Kidney (tissue), 14 donors: ENCODE data around the gene PLEKHG4. TPM values are rescaled to one million over a fixed set of nuclear protein-coding genes. Genes with fewer than 3 reads are reported as not detected.

ENCODE experiments used
- DNase-seq, 5 donors: peaks; one replicate each; pipeline ENCODE4 v3.0.0-alpha.2; 2013 to 2020
- FAIRE-seq: peaks from 2 replicates; lab custom pipeline; 2012; peaks lifted over from hg19 to GRCh38; lab: Jason Lieb, UNC
- H3K27ac ChIP-seq, 2 donors: one replicate each; pipeline ENCODE4 v1.7.0; 2013; ENCODE audit warnings: low read depth in 2 of 2, low read length in 2 of 2, inconsistent platforms in 1 of 2
- H3K27me3 ChIP-seq: one replicate; pipeline ENCODE4 v1.7.1; 2013; ENCODE audit warnings: low read length, inconsistent platforms; ENCODE audit not compliant: control insufficient read depth, insufficient read depth
- H3K36me3 ChIP-seq, 3 donors: one replicate each; pipeline versions ENCODE4 v1.7.0 to v1.7.1; 2013; ENCODE audit warnings: low read length in 3 of 3, control low read depth in 1 of 3, inconsistent platforms in 1 of 3; ENCODE audit not compliant: insufficient read depth in 3 of 3, control insufficient read depth in 2 of 3
- H3K4me1 ChIP-seq, 3 donors: one replicate each; pipeline versions ENCODE4 v1.7.0 to v1.7.1; 2013; ENCODE audit warnings: low read length in 3 of 3, inconsistent platforms in 1 of 3, low read depth in 1 of 3; ENCODE audit not compliant: control insufficient read depth in 2 of 3, insufficient read depth in 2 of 3
- H3K4me3 ChIP-seq, 3 donors: one replicate each; pipeline versions ENCODE4 v1.7.0 to v1.8.1; 2013; ENCODE audit warnings: low read length in 3 of 3, control low read depth in 1 of 3, inconsistent platforms in 1 of 3
- H3K9ac ChIP-seq, 3 donors: one replicate each; pipeline versions ENCODE4 v1.7.0 to v1.7.1; 2013; ENCODE audit warnings: low read length in 3 of 3, control low read depth in 1 of 3, inconsistent platforms in 1 of 3
- H3K9me3 ChIP-seq, 3 donors: one replicate each; pipeline versions ENCODE4 v1.7.0 to v1.7.1; 2013; ENCODE audit warnings: low read length in 3 of 3, control low read depth in 1 of 3, inconsistent platforms in 1 of 3; ENCODE audit not compliant: control insufficient read depth in 2 of 3, insufficient read depth in 1 of 3
- intact Hi-C: fragments of 100-400 bp; cut with DNase I; formaldehyde crosslinking; loops from one replicate; pipeline ENCODE4 v1.11.1; 2022
- polyA plus RNA-seq: library from polyadenylated mRNA; stranded (reverse); fragments of 350-450 nt; fragmentation: Illumina TruSeq; extraction: RNeasy Lipid Tissue Mini Kit (QIAGEN cat#74804); gene quantifications from one replicate; pipeline ENCODE4 v1.2.3, GENCODE V29; 2014; ENCODE audit warnings: low read depth, low replicate concordance; ENCODE audit not compliant: insufficient read depth
- total RNA-seq: library from RNA; stranded (reverse); fragmentation: NEBNext Ultra II Directional; extraction: Animal tissue kit (Norgen Biotek cat#: 25700); gene quantifications from one replicate; pipeline ENCODE4 v1.2.1, GENCODE V29; 2021
- TF ChIP-seq, protein P1 (sequence below): IDR thresholded peaks from 3 replicates; pipeline ENCODE4 v1.5.1; 2012; ENCODE audit warnings: mild to moderate bottlenecking, moderate library complexity, borderline replicate concordance; ENCODE audit not compliant: insufficient read depth; ENCODE audit errors: extremely low read depth
- donor health status: control.
- donor health status: control.
- donor health status: control.
- donor health status: control.
- donor health status: control.
- donor health status: DM: yes; HTN: yes; CAD: no.
- donor health status: Normal renal cell carcinoma (clear cell type).

PLEKHG4 gene
- total and polyA plus RNA-seq, 2 donors from 2014 or later, result 2.6 to 10.1 TPM

DNA sequence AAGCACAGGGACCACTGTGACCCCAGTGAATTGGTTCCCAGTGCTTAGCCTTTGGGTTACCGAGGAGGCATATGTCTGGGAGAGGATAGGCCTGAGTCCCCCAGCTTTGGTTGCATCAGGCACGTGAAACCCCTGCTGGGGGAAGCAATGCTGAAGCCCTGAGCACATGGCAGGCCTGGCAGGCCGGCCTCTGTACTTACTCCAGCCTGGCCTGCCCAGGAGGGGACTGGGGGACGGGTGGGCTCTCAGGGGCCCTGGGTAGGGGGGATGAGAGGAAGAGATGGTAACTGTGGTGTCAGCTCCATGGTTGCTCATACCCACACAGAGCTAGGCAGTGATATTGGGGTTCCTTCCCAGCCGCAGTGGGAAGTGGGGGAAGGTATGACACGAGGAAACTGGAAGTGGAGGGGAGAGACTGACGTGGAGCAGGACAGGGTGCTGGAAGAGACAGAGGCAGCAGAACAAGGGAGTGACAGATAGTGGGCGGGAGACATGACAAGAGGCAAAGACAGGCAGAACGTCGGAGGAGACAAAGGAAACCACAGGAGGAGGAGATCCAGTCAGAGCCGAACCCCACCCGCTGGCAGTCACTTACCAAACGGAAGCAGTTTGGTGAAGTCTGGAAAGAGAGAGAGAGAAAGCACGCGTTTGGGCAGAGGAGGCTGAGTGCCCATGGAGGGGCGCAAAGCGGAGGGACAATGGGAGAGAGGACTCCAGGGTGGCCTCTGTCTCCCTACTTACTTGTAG is 43.3 kb upstream of the PLEKHG4 start:
- peaks cover 0 to 4% (median 0%) of the 10 kb centered on the region in 3 donors for H3K4me1 ChIP-seq
- no peak overlapping the region for H3K9ac ChIP-seq
- H3K27me3 ChIP-seq, result no peaks in the 10 kb centered on the region
- DNase-seq, result no peak
- no peak for FAIRE-seq
- intact Hi-C loops, result no loop called here
- no peak overlapping the region for H3K27ac ChIP-seq
- no peaks in the 10 kb centered on the region for H3K9me3 ChIP-seq
- TF ChIP-seq, protein P1, sequence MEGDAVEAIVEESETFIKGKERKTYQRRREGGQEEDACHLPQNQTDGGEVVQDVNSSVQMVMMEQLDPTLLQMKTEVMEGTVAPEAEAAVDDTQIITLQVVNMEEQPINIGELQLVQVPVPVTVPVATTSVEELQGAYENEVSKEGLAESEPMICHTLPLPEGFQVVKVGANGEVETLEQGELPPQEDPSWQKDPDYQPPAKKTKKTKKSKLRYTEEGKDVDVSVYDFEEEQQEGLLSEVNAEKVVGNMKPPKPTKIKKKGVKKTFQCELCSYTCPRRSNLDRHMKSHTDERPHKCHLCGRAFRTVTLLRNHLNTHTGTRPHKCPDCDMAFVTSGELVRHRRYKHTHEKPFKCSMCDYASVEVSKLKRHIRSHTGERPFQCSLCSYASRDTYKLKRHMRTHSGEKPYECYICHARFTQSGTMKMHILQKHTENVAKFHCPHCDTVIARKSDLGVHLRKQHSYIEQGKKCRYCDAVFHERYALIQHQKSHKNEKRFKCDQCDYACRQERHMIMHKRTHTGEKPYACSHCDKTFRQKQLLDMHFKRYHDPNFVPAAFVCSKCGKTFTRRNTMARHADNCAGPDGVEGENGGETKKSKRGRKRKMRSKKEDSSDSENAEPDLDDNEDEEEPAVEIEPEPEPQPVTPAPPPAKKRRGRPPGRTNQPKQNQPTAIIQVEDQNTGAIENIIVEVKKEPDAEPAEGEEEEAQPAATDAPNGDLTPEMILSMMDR, result no peak
- peaks cover 0 to 34% (median 28%) of the 10 kb centered on the region in 3 donors for H3K36me3 ChIP-seq
- no peak overlapping the region for H3K4me3 ChIP-seq

DNA sequence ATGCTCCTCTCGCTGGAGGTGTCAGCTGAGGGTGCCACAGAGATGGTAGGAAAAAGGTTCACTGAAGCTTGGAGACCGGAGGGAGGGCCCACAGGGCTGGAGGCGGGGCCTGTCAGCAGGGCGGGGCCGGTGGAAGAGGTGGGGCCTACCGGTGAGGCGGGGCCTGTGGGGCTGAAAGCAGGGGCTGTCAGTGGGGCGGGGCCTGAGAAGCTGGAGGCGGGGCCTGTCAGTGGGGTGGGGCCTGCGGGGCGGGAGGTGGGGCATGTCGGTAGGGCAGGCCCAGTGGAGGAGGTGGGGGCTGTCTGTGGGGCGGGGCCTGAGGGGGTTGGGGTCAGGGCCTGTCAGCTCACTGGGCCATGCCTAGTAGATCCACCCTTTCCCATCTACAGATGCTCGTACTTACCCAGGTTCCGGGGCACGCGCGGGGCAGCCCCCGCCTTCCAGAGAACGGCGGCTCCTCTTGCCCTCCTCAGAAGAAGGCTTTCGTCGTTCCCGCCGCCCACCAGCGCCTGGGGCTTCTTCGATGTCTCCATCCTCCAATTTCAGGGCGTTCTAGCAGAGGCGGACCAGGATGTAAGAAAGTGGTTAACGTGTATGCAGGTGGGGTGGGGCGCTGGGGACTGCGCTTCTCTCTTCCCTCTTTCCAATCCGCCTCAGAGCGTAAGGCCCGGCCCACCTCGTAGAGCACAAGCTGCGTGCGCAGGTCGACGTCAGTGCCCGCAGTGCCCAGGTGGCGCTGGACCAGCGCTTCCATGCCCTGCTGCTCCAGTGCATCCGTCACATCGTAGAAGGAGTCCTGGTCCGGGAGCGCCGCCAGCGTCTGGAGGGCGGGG is 42.6 kb upstream of the PLEKHG4 start:
- Histone ChIP-seq H3K4me1 (peaks cover 0 to 12% (median 0%) of the 10 kb centered on the region in 3 donors), H3K4me3 (no peak overlapping the region), H3K9me3 (no peaks in the 10 kb centered on the region), H3K27ac (no peak overlapping the region), H3K9ac (no peak overlapping the region), H3K27me3 (no peaks in the 10 kb centered on the region), H3K36me3 (peaks cover 0 to 33% (median 20%) of the 10 kb centered on the region in 3 donors)
- FAIRE-seq (no peak), DNase-seq (peak; percentile 10 to 84 (median 42))
- intact Hi-C loops, result no loop called here
- TF ChIP-seq, protein P1, result no peak

DNA sequence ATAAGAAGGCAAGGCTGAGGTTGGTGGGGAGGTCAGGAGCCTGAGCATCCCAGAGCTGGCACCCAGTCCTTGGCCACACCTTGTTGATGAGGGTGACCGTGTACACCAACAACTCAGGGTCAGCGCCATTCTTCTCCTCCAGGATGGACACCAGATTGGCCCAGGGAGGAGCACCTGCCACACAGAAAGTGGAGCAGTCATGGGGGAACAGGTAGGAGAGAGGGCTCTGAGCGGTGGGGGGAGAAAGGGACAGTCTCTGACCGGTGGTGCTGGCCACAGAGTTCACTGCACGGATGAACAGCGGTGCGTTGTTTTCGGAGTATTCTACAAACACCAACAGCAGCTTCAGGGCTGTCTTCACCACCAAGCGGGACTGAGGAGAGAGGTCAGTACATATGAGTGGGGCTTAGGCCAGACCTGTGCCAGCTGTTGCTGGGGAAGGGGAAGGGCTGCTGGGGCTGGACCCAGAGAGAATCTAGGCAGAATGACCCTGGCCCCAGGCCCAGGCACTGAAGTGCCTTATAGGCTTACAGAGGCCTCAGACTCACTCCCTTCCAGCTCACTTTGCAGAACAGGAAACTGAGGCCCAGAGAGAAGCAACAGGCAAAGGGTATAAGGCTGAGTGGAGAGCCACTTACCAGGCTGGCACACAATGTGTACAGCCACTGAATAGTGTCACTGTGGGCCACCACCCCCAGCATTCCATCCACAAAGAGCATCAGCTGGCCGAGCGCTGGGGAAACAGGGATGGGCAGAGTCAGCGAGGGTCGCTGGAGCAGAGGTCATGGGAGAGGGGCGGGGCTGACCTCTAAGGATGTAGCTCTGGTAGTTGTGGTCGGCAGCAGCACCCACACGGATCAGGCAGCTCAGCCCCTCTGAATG is 41.7 kb upstream of the PLEKHG4 start:
- H3K9me3 ChIP-seq, result no peaks in the 10 kb centered on the region
- H3K27me3 ChIP-seq, result no peaks in the 10 kb centered on the region
- H3K4me1 ChIP-seq, result peaks cover 0 to 16% (median 0%) of the 10 kb centered on the region in 3 donors
- no peak overlapping the region for H3K27ac ChIP-seq
- DNase-seq, result peak in 2 of 5 donors; percentile 42 to 61
- intact Hi-C loops, result no loop called here
- TF ChIP-seq, protein P1, result no peak
- H3K9ac ChIP-seq, result no peak overlapping the region
- no peak for FAIRE-seq
- H3K4me3 ChIP-seq, result no peak overlapping the region
- peaks cover 0 to 33% (median 19%) of the 10 kb centered on the region in 3 donors for H3K36me3 ChIP-seq
